ENCODE data around the gene NOL11. TPM values are rescaled to one million over a fixed set of nuclear protein-coding genes. Genes with fewer than 3 reads are reported as not detected.

Gene NOL11
- total RNA-seq, 1 experiment from 2014 or later, result 66.4 TPM

- no peaks in the 10 kb centered on the region for H3K36me3 Mint-ChIP-seq
- peaks cover 7% of the 10 kb centered on the region for H3K4me1 Mint-ChIP-seq
- POLR2A ChIA-PET, result no interaction called here
- DNase-seq (ENCODE audit: low spot score), result no peak
- no peak for ATAC-seq
- TF ChIP-seq ATF2 (CRISPR knock-in tag; IDR thresholded peaks at IDR 0.05; ENCODE audit: borderline replicate concordance, low read depth), result no peak
- no peak for TF ChIP-seq PRRX2 (CRISPR knock-in tag; IDR thresholded peaks at IDR 0.05)
- TF ChIP-seq ESRRA (CRISPR knock-in tag; IDR thresholded peaks at IDR 0.05; ENCODE audit: borderline replicate concordance), result no peak
- TF ChIP-seq, protein P1, sequence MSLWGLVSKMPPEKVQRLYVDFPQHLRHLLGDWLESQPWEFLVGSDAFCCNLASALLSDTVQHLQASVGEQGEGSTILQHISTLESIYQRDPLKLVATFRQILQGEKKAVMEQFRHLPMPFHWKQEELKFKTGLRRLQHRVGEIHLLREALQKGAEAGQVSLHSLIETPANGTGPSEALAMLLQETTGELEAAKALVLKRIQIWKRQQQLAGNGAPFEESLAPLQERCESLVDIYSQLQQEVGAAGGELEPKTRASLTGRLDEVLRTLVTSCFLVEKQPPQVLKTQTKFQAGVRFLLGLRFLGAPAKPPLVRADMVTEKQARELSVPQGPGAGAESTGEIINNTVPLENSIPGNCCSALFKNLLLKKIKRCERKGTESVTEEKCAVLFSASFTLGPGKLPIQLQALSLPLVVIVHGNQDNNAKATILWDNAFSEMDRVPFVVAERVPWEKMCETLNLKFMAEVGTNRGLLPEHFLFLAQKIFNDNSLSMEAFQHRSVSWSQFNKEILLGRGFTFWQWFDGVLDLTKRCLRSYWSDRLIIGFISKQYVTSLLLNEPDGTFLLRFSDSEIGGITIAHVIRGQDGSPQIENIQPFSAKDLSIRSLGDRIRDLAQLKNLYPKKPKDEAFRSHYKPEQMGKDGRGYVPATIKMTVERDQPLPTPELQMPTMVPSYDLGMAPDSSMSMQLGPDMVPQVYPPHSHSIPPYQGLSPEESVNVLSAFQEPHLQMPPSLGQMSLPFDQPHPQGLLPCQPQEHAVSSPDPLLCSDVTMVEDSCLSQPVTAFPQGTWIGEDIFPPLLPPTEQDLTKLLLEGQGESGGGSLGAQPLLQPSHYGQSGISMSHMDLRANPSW (CRISPR knock-in tag; conservative IDR thresholded peaks at IDR 0.05; ENCODE audit: low read depth), result no peak
- TF ChIP-seq TP53 (CRISPR knock-in tag; IDR thresholded peaks at IDR 0.05), result no peak
- no peak for TF ChIP-seq AR (CRISPR knock-in tag; IDR thresholded peaks at IDR 0.05)
- TF ChIP-seq, protein P2, sequence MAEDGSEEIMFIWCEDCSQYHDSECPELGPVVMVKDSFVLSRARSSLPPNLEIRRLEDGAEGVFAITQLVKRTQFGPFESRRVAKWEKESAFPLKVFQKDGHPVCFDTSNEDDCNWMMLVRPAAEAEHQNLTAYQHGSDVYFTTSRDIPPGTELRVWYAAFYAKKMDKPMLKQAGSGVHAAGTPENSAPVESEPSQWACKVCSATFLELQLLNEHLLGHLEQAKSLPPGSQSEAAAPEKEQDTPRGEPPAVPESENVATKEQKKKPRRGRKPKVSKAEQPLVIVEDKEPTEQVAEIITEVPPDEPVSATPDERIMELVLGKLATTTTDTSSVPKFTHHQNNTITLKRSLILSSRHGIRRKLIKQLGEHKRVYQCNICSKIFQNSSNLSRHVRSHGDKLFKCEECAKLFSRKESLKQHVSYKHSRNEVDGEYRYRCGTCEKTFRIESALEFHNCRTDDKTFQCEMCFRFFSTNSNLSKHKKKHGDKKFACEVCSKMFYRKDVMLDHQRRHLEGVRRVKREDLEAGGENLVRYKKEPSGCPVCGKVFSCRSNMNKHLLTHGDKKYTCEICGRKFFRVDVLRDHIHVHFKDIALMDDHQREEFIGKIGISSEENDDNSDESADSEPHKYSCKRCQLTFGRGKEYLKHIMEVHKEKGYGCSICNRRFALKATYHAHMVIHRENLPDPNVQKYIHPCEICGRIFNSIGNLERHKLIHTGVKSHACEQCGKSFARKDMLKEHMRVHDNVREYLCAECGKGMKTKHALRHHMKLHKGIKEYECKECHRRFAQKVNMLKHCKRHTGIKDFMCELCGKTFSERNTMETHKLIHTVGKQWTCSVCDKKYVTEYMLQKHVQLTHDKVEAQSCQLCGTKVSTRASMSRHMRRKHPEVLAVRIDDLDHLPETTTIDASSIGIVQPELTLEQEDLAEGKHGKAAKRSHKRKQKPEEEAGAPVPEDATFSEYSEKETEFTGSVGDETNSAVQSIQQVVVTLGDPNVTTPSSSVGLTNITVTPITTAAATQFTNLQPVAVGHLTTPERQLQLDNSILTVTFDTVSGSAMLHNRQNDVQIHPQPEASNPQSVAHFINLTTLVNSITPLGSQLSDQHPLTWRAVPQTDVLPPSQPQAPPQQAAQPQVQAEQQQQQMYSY (CRISPR knock-in tag; IDR thresholded peaks at IDR 0.05), result no peak
- TF ChIP-seq, protein P3, sequence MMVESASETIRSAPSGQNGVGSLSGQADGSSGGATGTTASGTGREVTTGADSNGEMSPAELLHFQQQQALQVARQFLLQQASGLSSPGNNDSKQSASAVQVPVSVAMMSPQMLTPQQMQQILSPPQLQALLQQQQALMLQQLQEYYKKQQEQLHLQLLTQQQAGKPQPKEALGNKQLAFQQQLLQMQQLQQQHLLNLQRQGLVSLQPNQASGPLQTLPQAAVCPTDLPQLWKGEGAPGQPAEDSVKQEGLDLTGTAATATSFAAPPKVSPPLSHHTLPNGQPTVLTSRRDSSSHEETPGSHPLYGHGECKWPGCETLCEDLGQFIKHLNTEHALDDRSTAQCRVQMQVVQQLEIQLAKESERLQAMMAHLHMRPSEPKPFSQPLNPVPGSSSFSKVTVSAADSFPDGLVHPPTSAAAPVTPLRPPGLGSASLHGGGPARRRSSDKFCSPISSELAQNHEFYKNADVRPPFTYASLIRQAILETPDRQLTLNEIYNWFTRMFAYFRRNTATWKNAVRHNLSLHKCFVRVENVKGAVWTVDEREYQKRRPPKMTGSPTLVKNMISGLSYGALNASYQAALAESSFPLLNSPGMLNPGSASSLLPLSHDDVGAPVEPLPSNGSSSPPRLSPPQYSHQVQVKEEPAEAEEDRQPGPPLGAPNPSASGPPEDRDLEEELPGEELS (CRISPR knock-in tag; IDR thresholded peaks at IDR 0.05), result no peak
- no peaks in the 10 kb centered on the region; the same call in 1 of the 2 replicates for H3K27me3 Mint-ChIP-seq (ENCODE audit: low read depth)
- no peak overlapping the region for H3K27ac Mint-ChIP-seq
- no peak overlapping the region for H3K4me3 Mint-ChIP-seq
- CTCF ChIA-PET, result no interaction called here
- H3K9me3 Mint-ChIP-seq, result no peaks in the 10 kb centered on the region
Measured at GRCh38 chr17:67769231-67769630, 51.5 kb downstream of the NOL11 start.

- ATAC-seq (no peak), DNase-seq (ENCODE audit: low spot score) (no peak)
- Mint-ChIP-seq H3K27ac (no peak overlapping the region), H3K4me3 (no peak overlapping the region), H3K4me1 (peaks cover 3% of the 10 kb centered on the region), H3K36me3 (no peaks in the 10 kb centered on the region), H3K9me3 (no peaks in the 10 kb centered on the region), H3K27me3 (ENCODE audit: low read depth) (no peaks in the 10 kb centered on the region; the same call in 1 of the 2 replicates)
- TF ChIP-seq, protein P4, sequence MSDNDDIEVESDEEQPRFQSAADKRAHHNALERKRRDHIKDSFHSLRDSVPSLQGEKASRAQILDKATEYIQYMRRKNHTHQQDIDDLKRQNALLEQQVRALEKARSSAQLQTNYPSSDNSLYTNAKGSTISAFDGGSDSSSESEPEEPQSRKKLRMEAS (CRISPR knock-in tag; IDR thresholded peaks at IDR 0.05), result no peak
- TF ChIP-seq ZNF281 (CRISPR knock-in tag; IDR thresholded peaks at IDR 0.05), result no peak
- TF ChIP-seq PRRX2 (CRISPR knock-in tag; IDR thresholded peaks at IDR 0.05), result no peak
- TF ChIP-seq CREM (CRISPR knock-in tag; IDR thresholded peaks at IDR 0.05), result no peak
- no peak for TF ChIP-seq FOXJ3 (CRISPR knock-in tag; IDR thresholded peaks at IDR 0.05; ENCODE audit: borderline replicate concordance)
- TF ChIP-seq ZNF512 (CRISPR knock-in tag; IDR thresholded peaks at IDR 0.05; ENCODE audit: borderline replicate concordance), result no peak
- no peak for TF ChIP-seq ETV6 (CRISPR knock-in tag; IDR thresholded peaks at IDR 0.05)
- no peak for TF ChIP-seq NFE2L1 (CRISPR knock-in tag; IDR thresholded peaks at IDR 0.05)
- no peak for TF ChIP-seq TEAD4 (CRISPR knock-in tag; IDR thresholded peaks at IDR 0.05)
- ChIA-PET CTCF (no interaction called here), POLR2A (interaction anchor here (0.7 kb wide), 2 partner anchors 32 to 1809 kb away, joined by 4 to 6 read pairs; no protein-coding TSS in a partner anchor)
Measured at GRCh38 chr17:67770539-67770938, 52.8 kb downstream of the NOL11 start.

Data from WTC11 (cell line).